Loucy (cell line): ENCODE data around the gene PCCA.

ENCODE experiments used
- EZH2phosphoT487 ChIP-seq: fragments of 200-600 bp; IDR thresholded peaks from 2 replicates; pipeline ENCODE4 v1.6.1; 2018; ENCODE audit warnings: antibody characterized with exemption, mild to moderate bottlenecking, moderate library complexity, borderline replicate concordance
- TF ChIP-seq, protein P1 (sequence below): fragments of 200-600 bp; sonication (generic); conservative IDR thresholded peaks from 2 replicates; pipeline ENCODE4 v1.5.1; 2014; ENCODE audit warnings: mild to moderate bottlenecking, antibody characterized with exemption, low read length

- TF ChIP-seq, protein P1, sequence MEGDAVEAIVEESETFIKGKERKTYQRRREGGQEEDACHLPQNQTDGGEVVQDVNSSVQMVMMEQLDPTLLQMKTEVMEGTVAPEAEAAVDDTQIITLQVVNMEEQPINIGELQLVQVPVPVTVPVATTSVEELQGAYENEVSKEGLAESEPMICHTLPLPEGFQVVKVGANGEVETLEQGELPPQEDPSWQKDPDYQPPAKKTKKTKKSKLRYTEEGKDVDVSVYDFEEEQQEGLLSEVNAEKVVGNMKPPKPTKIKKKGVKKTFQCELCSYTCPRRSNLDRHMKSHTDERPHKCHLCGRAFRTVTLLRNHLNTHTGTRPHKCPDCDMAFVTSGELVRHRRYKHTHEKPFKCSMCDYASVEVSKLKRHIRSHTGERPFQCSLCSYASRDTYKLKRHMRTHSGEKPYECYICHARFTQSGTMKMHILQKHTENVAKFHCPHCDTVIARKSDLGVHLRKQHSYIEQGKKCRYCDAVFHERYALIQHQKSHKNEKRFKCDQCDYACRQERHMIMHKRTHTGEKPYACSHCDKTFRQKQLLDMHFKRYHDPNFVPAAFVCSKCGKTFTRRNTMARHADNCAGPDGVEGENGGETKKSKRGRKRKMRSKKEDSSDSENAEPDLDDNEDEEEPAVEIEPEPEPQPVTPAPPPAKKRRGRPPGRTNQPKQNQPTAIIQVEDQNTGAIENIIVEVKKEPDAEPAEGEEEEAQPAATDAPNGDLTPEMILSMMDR, result no peak
- no peak for TF ChIP-seq EZH2phosphoT487
Observed at GRCh38 chr13:100148422-100148821, 59.5 kb downstream of the PCCA start.
